Measurements from ENCODE around the gene NIT2.

DNA sequence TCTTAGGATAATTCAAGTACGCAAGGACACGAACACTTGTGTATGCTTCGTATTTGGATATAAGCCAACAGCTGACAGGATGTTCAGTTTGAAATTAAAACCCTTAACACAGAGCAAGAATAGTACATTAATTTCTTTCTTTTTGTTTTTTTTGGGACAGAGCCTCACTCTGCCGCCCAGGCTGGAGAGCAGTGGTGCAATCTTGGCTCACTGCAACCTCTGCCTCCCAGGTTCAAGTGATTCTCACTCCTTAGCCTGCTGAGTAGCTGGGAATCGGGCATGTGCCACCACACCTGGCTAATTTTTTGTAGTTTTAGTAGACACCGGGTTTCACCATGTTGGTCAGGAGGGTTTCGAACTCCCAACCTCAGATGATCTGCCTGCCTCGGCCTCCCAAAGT lies 33.9 kb downstream of the NIT2 start:
- TF ChIP-seq, protein P1, sequence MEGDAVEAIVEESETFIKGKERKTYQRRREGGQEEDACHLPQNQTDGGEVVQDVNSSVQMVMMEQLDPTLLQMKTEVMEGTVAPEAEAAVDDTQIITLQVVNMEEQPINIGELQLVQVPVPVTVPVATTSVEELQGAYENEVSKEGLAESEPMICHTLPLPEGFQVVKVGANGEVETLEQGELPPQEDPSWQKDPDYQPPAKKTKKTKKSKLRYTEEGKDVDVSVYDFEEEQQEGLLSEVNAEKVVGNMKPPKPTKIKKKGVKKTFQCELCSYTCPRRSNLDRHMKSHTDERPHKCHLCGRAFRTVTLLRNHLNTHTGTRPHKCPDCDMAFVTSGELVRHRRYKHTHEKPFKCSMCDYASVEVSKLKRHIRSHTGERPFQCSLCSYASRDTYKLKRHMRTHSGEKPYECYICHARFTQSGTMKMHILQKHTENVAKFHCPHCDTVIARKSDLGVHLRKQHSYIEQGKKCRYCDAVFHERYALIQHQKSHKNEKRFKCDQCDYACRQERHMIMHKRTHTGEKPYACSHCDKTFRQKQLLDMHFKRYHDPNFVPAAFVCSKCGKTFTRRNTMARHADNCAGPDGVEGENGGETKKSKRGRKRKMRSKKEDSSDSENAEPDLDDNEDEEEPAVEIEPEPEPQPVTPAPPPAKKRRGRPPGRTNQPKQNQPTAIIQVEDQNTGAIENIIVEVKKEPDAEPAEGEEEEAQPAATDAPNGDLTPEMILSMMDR (IDR thresholded peaks at IDR 0.05), result no peak
- TF ChIP-seq POLR2A (IDR thresholded peaks at IDR 0.05), result no peak
- no peak for TF ChIP-seq POLR2AphosphoS5 (IDR thresholded peaks at IDR 0.05)

Data from suprapubic skin (tissue), 4 donors.